GM12878 (cell line): ENCODE results near the gene HSD17B12.

Source experiments
- GABPA ChIP-seq: IDR thresholded peaks from 2 replicates; pipeline ENCODE4 v1.6.1; 2014; ENCODE audit warnings: antibody characterized with exemption, low read depth, mild to moderate bottlenecking, inconsistent platforms
- POLR2A ChIP-seq: IDR thresholded peaks from 2 replicates; pipeline ENCODE4 v1.6.1; 2011; ENCODE audit warnings: low read depth, mild to moderate bottlenecking, low read length
- RB1 ChIP-seq: fragments of 450-650 bp; formaldehyde crosslinking; IDR thresholded peaks from 2 replicates; pipeline ENCODE4 v1.6.1; 2017; ENCODE audit warnings: mild to moderate bottlenecking, borderline replicate concordance
- RELA ChIP-seq: fragments of 450-650 bp; IDR thresholded peaks from 2 replicates; pipeline ENCODE4 v1.8.0; 2014; ENCODE audit warnings: borderline replicate concordance; ENCODE audit not compliant: partially characterized antibody
- YY1 ChIP-seq: IDR thresholded peaks from 2 replicates; pipeline ENCODE4 v1.6.1; 2011; ENCODE audit warnings: low read depth, mild to moderate bottlenecking, low read length
- ZNF274 ChIP-seq: IDR thresholded peaks from one replicate; pipeline ENCODE4 v1.8.0; 2011; ENCODE audit not compliant: insufficient read length, insufficient read depth
- TF ChIP-seq, protein P1 (sequence below), 3 experiments: IDR thresholded peaks in 2 of 3; conservative IDR thresholded peaks in 1 of 3; 2 replicates each; pipeline ENCODE4 v1.5.1; 2011; ENCODE audit warnings: low read depth in 3 of 3, low read length in 3 of 3, mild to moderate bottlenecking in 3 of 3, control low read depth in 2 of 3, moderate library complexity in 2 of 3, inconsistent platforms in 1 of 3, mixed read lengths in 1 of 3; ENCODE audit not compliant: control insufficient read depth in 2 of 3, insufficient read depth in 1 of 3; ENCODE audit errors: extremely low read depth in 1 of 3
- TF ChIP-seq, protein P2 (sequence below): IDR thresholded peaks from 2 replicates; pipeline ENCODE4 v1.6.1; 2012; ENCODE audit warnings: low read depth, low read length, improper control_type of control experiment

DNA sequence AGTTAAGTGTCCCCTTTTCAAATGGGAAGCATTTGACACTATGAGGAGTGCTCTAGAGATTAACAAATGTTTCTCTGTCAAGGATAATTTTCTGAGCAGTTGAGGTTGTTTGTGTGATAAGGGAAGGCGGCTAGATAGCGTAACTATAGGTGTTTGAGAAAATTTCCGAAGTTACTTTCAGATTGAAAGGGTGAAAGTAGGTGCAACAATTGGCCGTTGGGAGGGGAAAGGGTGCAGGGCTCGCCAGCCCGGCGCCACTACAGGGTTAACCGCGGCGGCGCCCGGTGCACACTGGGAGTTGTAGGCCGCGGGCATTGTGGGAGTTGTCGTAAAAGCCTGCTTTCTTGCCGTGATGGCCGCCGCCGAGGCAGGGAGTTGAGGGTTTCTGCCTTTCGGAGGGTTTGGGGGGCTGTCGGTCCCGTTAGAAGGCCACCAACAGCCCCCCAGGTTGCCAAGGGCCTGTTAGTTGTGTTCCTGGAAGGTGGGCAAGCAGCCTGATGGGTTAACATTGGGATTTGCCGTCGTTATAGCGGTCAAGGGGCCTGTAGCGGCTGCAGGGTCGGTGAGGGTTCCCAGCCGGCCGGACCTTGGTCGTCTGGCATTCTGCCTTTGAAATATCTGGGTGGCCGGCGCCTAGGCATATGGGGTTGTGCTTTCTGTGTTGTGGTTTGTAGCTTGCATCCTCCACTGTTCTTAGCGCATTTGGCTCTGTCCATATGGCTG, 36.5 kb upstream of the HSD17B12 start:
- TF ChIP-seq, protein P1, sequence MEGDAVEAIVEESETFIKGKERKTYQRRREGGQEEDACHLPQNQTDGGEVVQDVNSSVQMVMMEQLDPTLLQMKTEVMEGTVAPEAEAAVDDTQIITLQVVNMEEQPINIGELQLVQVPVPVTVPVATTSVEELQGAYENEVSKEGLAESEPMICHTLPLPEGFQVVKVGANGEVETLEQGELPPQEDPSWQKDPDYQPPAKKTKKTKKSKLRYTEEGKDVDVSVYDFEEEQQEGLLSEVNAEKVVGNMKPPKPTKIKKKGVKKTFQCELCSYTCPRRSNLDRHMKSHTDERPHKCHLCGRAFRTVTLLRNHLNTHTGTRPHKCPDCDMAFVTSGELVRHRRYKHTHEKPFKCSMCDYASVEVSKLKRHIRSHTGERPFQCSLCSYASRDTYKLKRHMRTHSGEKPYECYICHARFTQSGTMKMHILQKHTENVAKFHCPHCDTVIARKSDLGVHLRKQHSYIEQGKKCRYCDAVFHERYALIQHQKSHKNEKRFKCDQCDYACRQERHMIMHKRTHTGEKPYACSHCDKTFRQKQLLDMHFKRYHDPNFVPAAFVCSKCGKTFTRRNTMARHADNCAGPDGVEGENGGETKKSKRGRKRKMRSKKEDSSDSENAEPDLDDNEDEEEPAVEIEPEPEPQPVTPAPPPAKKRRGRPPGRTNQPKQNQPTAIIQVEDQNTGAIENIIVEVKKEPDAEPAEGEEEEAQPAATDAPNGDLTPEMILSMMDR (IDR thresholded peaks at IDR 0.05 in 2 of 3, conservative IDR thresholded peaks at IDR 0.05 in 1 of 3; ENCODE audit: control insufficient read depth in 2 of 3, extremely low read depth in 1 of 3, insufficient read depth in 1 of 3, low read depth in 3 of 3, low read length in 3 of 3) = no peak
- TF ChIP-seq RELA = peak; percentile 80
- TF ChIP-seq, protein P2, sequence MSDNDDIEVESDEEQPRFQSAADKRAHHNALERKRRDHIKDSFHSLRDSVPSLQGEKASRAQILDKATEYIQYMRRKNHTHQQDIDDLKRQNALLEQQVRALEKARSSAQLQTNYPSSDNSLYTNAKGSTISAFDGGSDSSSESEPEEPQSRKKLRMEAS = 0 out of 2 replicates have a peak, but pooled peaks have one; percentile 49
- TF ChIP-seq YY1 = peak; percentile 99
- TF ChIP-seq RB1 = peak; percentile 66; the same call in 1 of the 2 replicates
- no peak for TF ChIP-seq ZNF274
- TF ChIP-seq POLR2A = peak; percentile 81
- TF ChIP-seq GABPA = 0 out of 2 replicates have a peak, but pooled peaks have one; percentile 30
